PFSK-1 (cell line): ENCODE results near the gene PTPRK.

ENCODE experiments used
- FOXP2 ChIP-seq: optimal IDR thresholded peaks from 2 replicates; pipeline ENCODE3; 2011; ENCODE audit warnings: borderline replicate concordance, control low read depth, inconsistent platforms; ENCODE audit not compliant: insufficient read depth; ENCODE audit errors: extremely low read length, extremely low read depth
- POLR2AphosphoS5 ChIP-seq: IDR thresholded peaks from 2 replicates; pipeline ENCODE4 v1.6.1; 2012; ENCODE audit warnings: low read depth, mild to moderate bottlenecking, control low read depth, low read length, moderate library complexity
- SIN3A ChIP-seq: IDR thresholded peaks from 2 replicates; pipeline ENCODE4 v1.6.1; 2012; ENCODE audit warnings: mild to moderate bottlenecking, low read length, moderate library complexity, borderline replicate concordance; ENCODE audit not compliant: insufficient read depth
- TAF1 ChIP-seq: IDR thresholded peaks from 2 replicates; pipeline ENCODE4 v1.6.1; 2012; ENCODE audit warnings: low read length, control low read depth, borderline replicate concordance; ENCODE audit not compliant: insufficient read depth
- TF ChIP-seq, protein P1 (sequence below), 2 experiments: IDR thresholded peaks; 2 replicates each; pipeline versions ENCODE4 v1.6.1 to v1.8.0; 2011 to 2012; ENCODE audit warnings: low read depth in 2 of 2, low read length in 2 of 2, control low read depth in 1 of 2, inconsistent platforms in 1 of 2, mild to moderate bottlenecking in 1 of 2, moderate library complexity in 1 of 2; ENCODE audit not compliant: insufficient read depth in 1 of 2

PTPRK gene

DNA sequence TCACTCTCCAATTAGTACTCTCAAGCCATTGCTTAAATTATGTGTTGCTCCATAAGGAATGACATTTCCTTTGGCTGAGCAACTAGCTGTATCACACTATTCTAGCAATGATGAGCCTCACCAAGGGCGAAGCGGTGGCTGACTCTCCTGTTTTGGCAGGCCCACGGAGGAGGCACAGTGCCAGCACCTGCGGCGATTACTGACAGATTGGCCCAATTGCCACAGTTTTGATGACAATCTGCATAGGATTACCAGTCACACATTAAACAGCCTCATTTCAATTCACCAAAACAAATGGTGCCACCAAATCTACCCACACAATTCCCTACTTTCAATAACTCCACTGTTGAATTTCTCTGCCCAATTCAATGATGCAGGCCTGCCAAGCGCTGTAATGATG lies 286.9 kb downstream of the PTPRK start:
- TF ChIP-seq TAF1 (no peak), FOXP2 (no peak)

DNA sequence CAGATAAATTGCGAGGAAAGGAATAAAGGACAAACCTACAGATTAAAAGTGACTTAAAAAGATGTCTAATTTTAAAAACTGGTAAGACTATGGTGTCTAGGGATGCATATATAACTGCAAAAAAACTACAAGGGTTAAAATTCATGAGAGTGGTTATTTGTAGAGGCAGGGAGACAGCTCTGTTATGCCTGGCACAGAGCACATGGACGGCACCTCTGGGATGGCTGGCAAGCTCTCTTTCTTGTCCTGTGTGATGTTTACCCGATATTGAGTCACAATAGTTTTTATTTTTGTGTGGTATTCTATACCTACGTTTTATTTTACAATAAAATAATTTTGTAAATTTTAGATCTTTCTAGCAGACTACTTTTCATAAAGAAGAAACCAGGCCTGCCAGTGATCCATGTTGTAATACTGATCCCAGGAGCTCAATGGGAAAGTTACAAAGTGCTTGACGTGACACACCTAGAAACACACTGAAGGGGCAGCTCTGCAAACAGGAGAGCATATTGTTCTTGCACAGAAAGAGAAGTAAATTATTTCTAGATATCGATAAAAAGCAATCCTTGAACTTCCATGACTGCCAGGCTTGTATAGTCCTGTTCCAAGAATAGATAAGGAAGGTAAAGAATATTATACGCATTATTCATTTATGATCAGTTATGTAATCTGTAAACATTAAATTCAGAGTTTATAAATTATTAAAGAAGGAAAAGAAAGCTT lies 290.0 kb downstream of the PTPRK start:
- no peak for TF ChIP-seq POLR2AphosphoS5
- no peak for TF ChIP-seq TAF1
- TF ChIP-seq SIN3A, result no peak
- TF ChIP-seq FOXP2, result no peak
- TF ChIP-seq, protein P1, sequence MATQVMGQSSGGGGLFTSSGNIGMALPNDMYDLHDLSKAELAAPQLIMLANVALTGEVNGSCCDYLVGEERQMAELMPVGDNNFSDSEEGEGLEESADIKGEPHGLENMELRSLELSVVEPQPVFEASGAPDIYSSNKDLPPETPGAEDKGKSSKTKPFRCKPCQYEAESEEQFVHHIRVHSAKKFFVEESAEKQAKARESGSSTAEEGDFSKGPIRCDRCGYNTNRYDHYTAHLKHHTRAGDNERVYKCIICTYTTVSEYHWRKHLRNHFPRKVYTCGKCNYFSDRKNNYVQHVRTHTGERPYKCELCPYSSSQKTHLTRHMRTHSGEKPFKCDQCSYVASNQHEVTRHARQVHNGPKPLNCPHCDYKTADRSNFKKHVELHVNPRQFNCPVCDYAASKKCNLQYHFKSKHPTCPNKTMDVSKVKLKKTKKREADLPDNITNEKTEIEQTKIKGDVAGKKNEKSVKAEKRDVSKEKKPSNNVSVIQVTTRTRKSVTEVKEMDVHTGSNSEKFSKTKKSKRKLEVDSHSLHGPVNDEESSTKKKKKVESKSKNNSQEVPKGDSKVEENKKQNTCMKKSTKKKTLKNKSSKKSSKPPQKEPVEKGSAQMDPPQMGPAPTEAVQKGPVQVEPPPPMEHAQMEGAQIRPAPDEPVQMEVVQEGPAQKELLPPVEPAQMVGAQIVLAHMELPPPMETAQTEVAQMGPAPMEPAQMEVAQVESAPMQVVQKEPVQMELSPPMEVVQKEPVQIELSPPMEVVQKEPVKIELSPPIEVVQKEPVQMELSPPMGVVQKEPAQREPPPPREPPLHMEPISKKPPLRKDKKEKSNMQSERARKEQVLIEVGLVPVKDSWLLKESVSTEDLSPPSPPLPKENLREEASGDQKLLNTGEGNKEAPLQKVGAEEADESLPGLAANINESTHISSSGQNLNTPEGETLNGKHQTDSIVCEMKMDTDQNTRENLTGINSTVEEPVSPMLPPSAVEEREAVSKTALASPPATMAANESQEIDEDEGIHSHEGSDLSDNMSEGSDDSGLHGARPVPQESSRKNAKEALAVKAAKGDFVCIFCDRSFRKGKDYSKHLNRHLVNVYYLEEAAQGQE (IDR thresholded peaks at IDR 0.05; ENCODE audit: insufficient read depth in 1 of 2, low read depth in 2 of 2, low read length in 2 of 2), result no peak

DNA sequence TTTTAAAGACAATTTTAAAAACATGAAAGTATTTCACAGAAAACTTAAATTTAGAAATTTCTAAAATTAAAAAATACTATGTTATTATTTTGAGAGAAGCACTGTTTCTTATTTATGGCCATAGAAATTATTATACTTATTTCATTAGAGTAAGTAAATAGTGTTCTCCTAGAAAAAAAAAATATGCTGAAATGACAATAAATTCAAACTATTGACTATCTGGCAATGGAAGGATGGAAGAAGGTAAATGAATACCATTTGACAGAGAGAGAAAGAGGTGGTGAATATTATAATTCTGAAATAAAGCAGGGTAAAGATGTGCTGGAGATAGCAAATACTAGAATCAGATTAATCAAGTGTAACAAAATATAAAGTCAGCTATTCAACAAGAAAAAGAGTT lies 294.8 kb downstream of the PTPRK start:
- TF ChIP-seq POLR2AphosphoS5, result no peak
- TF ChIP-seq TAF1, result no peak
- TF ChIP-seq FOXP2, result no peak
- TF ChIP-seq SIN3A, result no peak
- TF ChIP-seq, protein P1 (IDR thresholded peaks at IDR 0.05; ENCODE audit: insufficient read depth in 1 of 2, low read depth in 2 of 2, low read length in 2 of 2), result no peak

DNA sequence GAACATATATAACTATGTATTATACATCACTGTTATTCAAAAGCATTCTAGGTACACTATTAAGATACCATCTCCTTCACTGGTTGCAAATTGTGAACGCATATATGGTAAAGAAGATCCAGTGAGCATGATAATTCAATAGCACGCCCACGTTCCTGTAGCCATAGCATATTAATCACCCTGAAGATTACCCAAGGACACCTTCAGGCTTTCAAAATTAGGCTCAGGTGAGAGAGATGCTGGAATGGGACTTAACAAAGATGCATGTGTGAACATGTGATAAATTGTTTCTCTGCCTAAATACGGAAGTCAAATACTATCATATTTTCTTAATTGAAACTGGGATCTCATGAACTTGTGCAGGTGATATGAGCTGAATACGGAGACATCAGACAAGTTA lies 303.5 kb downstream of the PTPRK start:
- TF ChIP-seq POLR2AphosphoS5 (no peak), SIN3A (no peak), TAF1 (no peak), FOXP2 (no peak)
- TF ChIP-seq, protein P1 (IDR thresholded peaks at IDR 0.05; ENCODE audit: insufficient read depth in 1 of 2, low read depth in 2 of 2, low read length in 2 of 2), result no peak

DNA sequence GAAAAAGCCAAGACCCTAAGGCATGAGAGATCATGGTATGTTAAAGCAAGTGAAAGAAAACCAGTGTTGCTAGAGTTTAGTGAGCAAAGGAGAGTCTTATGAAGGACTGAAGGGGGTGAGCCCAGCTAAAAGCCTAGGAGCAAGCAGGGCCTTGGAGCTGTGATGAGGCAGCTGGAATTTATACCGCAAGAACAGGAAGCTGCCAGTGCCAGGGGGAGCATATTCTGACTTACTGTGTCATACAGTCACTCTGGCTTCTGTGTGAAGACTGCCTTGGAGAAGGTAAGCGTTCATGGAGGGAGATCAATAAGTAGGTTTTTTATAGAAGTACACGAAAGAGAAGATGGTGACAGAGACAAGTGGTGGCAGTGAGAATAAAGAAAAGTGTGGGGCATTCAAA lies 310.6 kb downstream of the PTPRK start:
- TF ChIP-seq FOXP2, result no peak
- TF ChIP-seq, protein P1 (IDR thresholded peaks at IDR 0.05; ENCODE audit: insufficient read depth in 1 of 2, low read depth in 2 of 2, low read length in 2 of 2), result no peak
- no peak for TF ChIP-seq SIN3A
- no peak for TF ChIP-seq TAF1
- no peak for TF ChIP-seq POLR2AphosphoS5
